ENCODE measurements around the gene GLCCI1.

The GLCCI1 gene

GRCh38 chr7:8129318-8129659, 160.7 kb downstream of the GLCCI1 start:
- no peak for DNase-seq

GRCh38 chr7:8130663-8131062, 162.1 kb downstream of the GLCCI1 start:
- DNase-seq = no peak

- DNase-seq = no peak
These were observed 163.4 kb downstream of the GLCCI1 start for GRCh38 chr7:8131694-8132605.

GRCh38 chr7:8133188-8133848, 164.7 kb downstream of the GLCCI1 start:
- DNase-seq = no peak

- no peak for DNase-seq
These were observed 165.6 kb downstream of the GLCCI1 start for GRCh38 chr7:8134089-8134733.

GRCh38 chr7:8135417-8135816, 166.8 kb downstream of the GLCCI1 start:
- no peak for DNase-seq

- DNase-seq = no peak
These were observed 167.6 kb downstream of the GLCCI1 start for GRCh38 chr7:8136051-8136730.
